CD14-positive monocyte (primary cell): ENCODE data around the gene SPIRE1. TPM values are rescaled to one million over a fixed set of nuclear protein-coding genes. Genes with fewer than 3 reads are reported as not detected.
"Not testable (repeated sequence)": the region's sequence is repeated elsewhere in the genome, so short reads cannot be mapped to it uniquely, and the experiment has no call there.

Experiments
- DNase-seq, 3 donors: peaks; one replicate each; pipeline ENCODE4 v3.0.0-alpha.2; 2011 to 2022
- H2AFZ ChIP-seq: 2 replicates; pipeline ENCODE4 v1.6.0; 2012; ENCODE audit warnings: mild to moderate bottlenecking, low read depth, low read length, inconsistent platforms; ENCODE audit not compliant: insufficient read depth, poor library complexity, severe bottlenecking
- H3K27ac ChIP-seq, 2 donors: 1 replicate in 1 of 2; 2 replicates in 1 of 2; pipeline ENCODE4 v1.5.1; 2012 to 2013; ENCODE audit warnings: low read length in 2 of 2, control low read depth in 1 of 2, inconsistent platforms in 1 of 2, low read depth in 1 of 2, mild to moderate bottlenecking in 1 of 2
- H3K27me3 ChIP-seq, 2 donors: one replicate each; pipeline versions ENCODE4 v1.6.0 to v1.6.1; 2011 to 2013; ENCODE audit warnings: low read length in 2 of 2; ENCODE audit not compliant: control insufficient read depth in 2 of 2, insufficient read depth in 2 of 2
- H3K36me3 ChIP-seq, 2 donors: replicated peaks in 1 of 2; 1 replicate in 1 of 2; 2 replicates in 1 of 2; pipeline versions ENCODE4 v1.5.1 to v1.6.1; 2012 to 2013; ENCODE audit warnings: low read length in 2 of 2, control low read depth in 1 of 2, inconsistent platforms in 1 of 2, mild to moderate bottlenecking in 1 of 2; ENCODE audit not compliant: insufficient read depth in 2 of 2, control insufficient read depth in 1 of 2
- H3K4me1 ChIP-seq, 2 donors: 1 replicate in 1 of 2; 2 replicates in 1 of 2; pipeline versions ENCODE4 v1.5.1 to v1.6.1; 2012 to 2013; ENCODE audit warnings: low read length in 2 of 2, control low read depth in 1 of 2, inconsistent platforms in 1 of 2, mild to moderate bottlenecking in 1 of 2, moderate library complexity in 1 of 2; ENCODE audit not compliant: insufficient read depth in 2 of 2, control insufficient read depth in 1 of 2
- H3K4me2 ChIP-seq: replicated peaks from 2 replicates; pipeline ENCODE3; 2012; ENCODE audit warnings: low read length, moderate library complexity, mild to moderate bottlenecking; ENCODE audit not compliant: poor library complexity, severe bottlenecking; ENCODE audit errors: extremely low read depth
- H3K4me3 ChIP-seq, 3 experiments: fragments of 200-600 bp in 1 of 3; sonication (generic) in 1 of 3; replicated peaks in 1 of 3; 1 replicate in 2 of 3; 2 replicates in 1 of 3; pipeline ENCODE4 v1.5.1; 2011 to 2013; ENCODE audit warnings: low read length in 3 of 3, mild to moderate bottlenecking in 3 of 3, control low read depth in 2 of 3, low read depth in 2 of 3, inconsistent platforms in 1 of 3, moderate library complexity in 1 of 3
- H3K79me2 ChIP-seq: 2 replicates; pipeline ENCODE4 v1.6.0; 2012; ENCODE audit warnings: mild to moderate bottlenecking, control low read depth, inconsistent platforms, low read length, moderate library complexity; ENCODE audit not compliant: insufficient read depth
- H3K9ac ChIP-seq: 2 replicates; pipeline ENCODE4 v1.6.0; 2017; ENCODE audit warnings: low read length, mild to moderate bottlenecking; ENCODE audit not compliant: insufficient read depth, poor library complexity, severe bottlenecking
- H3K9me3 ChIP-seq, 2 donors: replicated peaks in 1 of 2; 1 replicate in 1 of 2; 2 replicates in 1 of 2; pipeline versions ENCODE4 v1.5.1 to v1.6.1; 2012 to 2013; ENCODE audit warnings: low read length in 2 of 2, control low read depth in 1 of 2; ENCODE audit not compliant: control insufficient read depth in 1 of 2, insufficient read depth in 1 of 2
- H4K20me1 ChIP-seq: 2 replicates; pipeline ENCODE4 v1.6.0; 2012; ENCODE audit warnings: mild to moderate bottlenecking, low read length, control low read depth, moderate library complexity; ENCODE audit not compliant: insufficient read depth
- H3K27ac Mint-ChIP-seq, 7 donors: one replicate each; pipeline ENCODE4 v1.8.0; 2020; ENCODE audit warnings: mild to moderate bottlenecking in 7 of 7, mixed read lengths in 7 of 7, moderate library complexity in 6 of 7, inconsistent platforms in 2 of 7
- H3K27me3 Mint-ChIP-seq, 3 donors: one replicate each; pipeline ENCODE4 v1.8.0; 2021 to 2022; ENCODE audit warnings: low read depth in 3 of 3, mild to moderate bottlenecking in 3 of 3, mixed read lengths in 3 of 3, moderate library complexity in 3 of 3, inconsistent platforms in 1 of 3
- H3K36me3 Mint-ChIP-seq, 2 donors: one replicate each; pipeline ENCODE4 v1.8.0; 2020; ENCODE audit warnings: mixed read lengths in 2 of 2, inconsistent platforms in 1 of 2, mild to moderate bottlenecking in 1 of 2
- H3K4me1 Mint-ChIP-seq: one replicate; pipeline ENCODE4 v1.8.0; 2020; ENCODE audit warnings: mild to moderate bottlenecking, mixed read lengths
- H3K4me3 Mint-ChIP-seq, 2 donors: one replicate each; pipeline ENCODE4 v1.8.0; 2020; ENCODE audit warnings: mild to moderate bottlenecking in 2 of 2, mixed read lengths in 2 of 2, moderate library complexity in 1 of 2
- H3K9me3 Mint-ChIP-seq, 7 donors: one replicate each; pipeline ENCODE4 v1.8.0; 2020 to 2022; ENCODE audit warnings: mixed read lengths in 7 of 7, mild to moderate bottlenecking in 6 of 7, moderate library complexity in 6 of 7, inconsistent platforms in 2 of 7
- WGBS: methylation state at CpG from one replicate; pipeline ENCODE4 v1.1.5; 2013; ENCODE audit warnings: missing lambda C conversion rate; ENCODE audit not compliant: insufficient coverage; 5-methylcytosine and 5-hydroxymethylcytosine counted together
- intact Hi-C, 2 donors: fragments of 100-400 bp; cut with micrococcal nuclease; formaldehyde crosslinking; loops; one replicate each; pipeline versions ENCODE4 v1.15.0 to v1.15.1; 2023
- polyA plus RNA-seq, 3 donors: library from polyadenylated mRNA; depleted of rRNA in 1 of 3; unstranded in 2 of 3; stranded (reverse) in 1 of 3; fragments of 300-500 nt in 2 of 3; fragments of >200 nt in 1 of 3; fragmentation: Illumina TruSeq in 2 of 3; gene quantifications; 1 replicate in 2 of 3; 2 replicates in 1 of 3; pipeline ENCODE4 v1.2.3, GENCODE V29; 2012 to 2021
- TF ChIP-seq, protein P1 (sequence below): fragments of 200-600 bp; IDR thresholded peaks from one replicate; pipeline ENCODE4 v1.8.0; 2022; ENCODE audit warnings: antibody characterized with exemption, mild to moderate bottlenecking

The SPIRE1 gene
- polyA plus RNA-seq, 3 donors = 1.7 to 1.9 (median 1.8) TPM

DNA sequence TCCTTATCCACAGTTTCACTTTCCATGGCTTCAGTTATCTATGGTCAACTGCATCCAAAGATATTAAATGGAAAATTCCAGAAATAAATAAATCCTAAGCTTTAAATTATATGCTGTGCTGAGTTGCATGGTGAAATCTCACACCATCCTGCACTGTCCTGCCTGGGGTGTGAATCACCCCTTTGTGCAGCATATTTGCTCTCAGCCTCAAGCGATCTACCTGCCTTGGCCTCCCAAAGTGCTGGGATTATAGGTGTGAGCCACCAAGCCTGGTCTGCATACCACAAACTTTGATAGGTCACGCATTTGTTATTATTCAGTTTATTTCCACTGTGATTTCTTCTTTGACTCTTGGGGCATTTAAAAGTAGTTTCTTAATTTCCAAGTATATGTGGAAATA, 117.2 kb downstream of the SPIRE1 start:
- TF ChIP-seq, protein P1, sequence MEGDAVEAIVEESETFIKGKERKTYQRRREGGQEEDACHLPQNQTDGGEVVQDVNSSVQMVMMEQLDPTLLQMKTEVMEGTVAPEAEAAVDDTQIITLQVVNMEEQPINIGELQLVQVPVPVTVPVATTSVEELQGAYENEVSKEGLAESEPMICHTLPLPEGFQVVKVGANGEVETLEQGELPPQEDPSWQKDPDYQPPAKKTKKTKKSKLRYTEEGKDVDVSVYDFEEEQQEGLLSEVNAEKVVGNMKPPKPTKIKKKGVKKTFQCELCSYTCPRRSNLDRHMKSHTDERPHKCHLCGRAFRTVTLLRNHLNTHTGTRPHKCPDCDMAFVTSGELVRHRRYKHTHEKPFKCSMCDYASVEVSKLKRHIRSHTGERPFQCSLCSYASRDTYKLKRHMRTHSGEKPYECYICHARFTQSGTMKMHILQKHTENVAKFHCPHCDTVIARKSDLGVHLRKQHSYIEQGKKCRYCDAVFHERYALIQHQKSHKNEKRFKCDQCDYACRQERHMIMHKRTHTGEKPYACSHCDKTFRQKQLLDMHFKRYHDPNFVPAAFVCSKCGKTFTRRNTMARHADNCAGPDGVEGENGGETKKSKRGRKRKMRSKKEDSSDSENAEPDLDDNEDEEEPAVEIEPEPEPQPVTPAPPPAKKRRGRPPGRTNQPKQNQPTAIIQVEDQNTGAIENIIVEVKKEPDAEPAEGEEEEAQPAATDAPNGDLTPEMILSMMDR = no peak
- intact Hi-C loops = loop anchor here in 1 of 2 donors (5.0 kb wide), 1 partner anchor 117 kb away; the partner anchor contains the start of gene SPIRE1
- Mint-ChIP-seq H3K27me3 (peaks cover 0 to 3% (median 0%) of the 10 kb centered on the region in 3 donors), H3K27ac (no peak overlapping the region), H3K36me3 (no peaks in the 10 kb centered on the region), H3K4me3 (no peak overlapping the region), H3K4me1 (no peaks in the 10 kb centered on the region), H3K9me3 (peaks cover 5 to 24% (median 9%) of the 10 kb centered on the region in 7 donors)
- no peaks in the 10 kb centered on the region for H3K27me3 ChIP-seq
- no peaks in the 10 kb centered on the region for H3K79me2 ChIP-seq
- H3K9me3 ChIP-seq = peaks cover 0 to 17% of the 10 kb centered on the region in 2 donors
- H3K4me2 ChIP-seq = no peak overlapping the region
- no peaks in the 10 kb centered on the region for H4K20me1 ChIP-seq
- no peak overlapping the region for H2AFZ ChIP-seq
- no peak overlapping the region for H3K27ac ChIP-seq
- H3K36me3 ChIP-seq = no peaks in the 10 kb centered on the region
- no peak overlapping the region for H3K4me3 ChIP-seq
- H3K9ac ChIP-seq = no peak overlapping the region
- WGBS = 100% methylated on average over 1 of the region's 2 CpGs
- no peak for DNase-seq
- H3K4me1 ChIP-seq = no peaks in the 10 kb centered on the region

- H3K36me3 ChIP-seq, intact Hi-C loops, H3K4me1 Mint-ChIP-seq, H3K27me3 Mint-ChIP-seq, H3K36me3 Mint-ChIP-seq, H3K27me3 ChIP-seq, H3K4me1 ChIP-seq, H3K4me2 ChIP-seq, H3K9ac ChIP-seq, H3K4me3 ChIP-seq, H2AFZ ChIP-seq, H4K20me1 ChIP-seq, H3K27ac Mint-ChIP-seq, H3K4me3 Mint-ChIP-seq, H3K79me2 ChIP-seq, H3K27ac ChIP-seq: not testable (repeated sequence)
- 90% methylated on average over 2 of the region's 4 CpGs for WGBS
- H3K9me3 ChIP-seq = peaks cover 0 to 17% of the 10 kb centered on the region in 2 donors
- DNase-seq = peak in 1 of 3 donors; percentile 7
- H3K9me3 Mint-ChIP-seq = peaks cover 5 to 24% (median 9%) of the 10 kb centered on the region in 7 donors
Measured at GRCh38 chr18:12539158-12539557, 118.7 kb downstream of the SPIRE1 start.
